Neural crest cell (in vitro differentiated cells): Measurements from ENCODE around the gene KLKB1. TPM values are rescaled to one million over a fixed set of nuclear protein-coding genes. Genes with fewer than 3 reads are reported as not detected.

Experiments used
- DNase-seq: peaks from one replicate; pipeline ENCODE4 v3.0.0; 2021; ENCODE audit warnings: low read depth, mixed read lengths, low spot score
- H3K27ac Mint-ChIP-seq: one replicate; pipeline ENCODE4 v1.8.0; 2021; ENCODE audit warnings: mild to moderate bottlenecking, mixed read lengths; ENCODE audit not compliant: unreplicated experiment
- H3K27me3 Mint-ChIP-seq: 2 replicates; pipeline ENCODE4 v1.8.0; 2021; ENCODE audit warnings: low read depth, mild to moderate bottlenecking, mixed read lengths
- H3K36me3 Mint-ChIP-seq: 2 replicates; pipeline ENCODE4 v1.8.0; 2021; ENCODE audit warnings: low read depth, mild to moderate bottlenecking, mixed read lengths
- H3K4me1 Mint-ChIP-seq: 2 replicates; pipeline ENCODE4 v1.8.0; 2021; ENCODE audit warnings: mixed read lengths
- H3K4me3 Mint-ChIP-seq: one replicate; pipeline ENCODE4 v1.8.0; 2021; ENCODE audit warnings: mild to moderate bottlenecking, mixed read lengths
- H3K9me3 Mint-ChIP-seq: 2 replicates; pipeline ENCODE4 v1.8.0; 2021; ENCODE audit warnings: mixed read lengths
- total RNA-seq: library from RNA; stranded (reverse); gene quantifications from 2 replicates; pipeline ENCODE4 v1.2.1, GENCODE V29; 2021
- TF ChIP-seq, protein P1 (sequence below): fragments of 200-600 bp; sonication (generic); conservative IDR thresholded peaks from 2 replicates; pipeline ENCODE4 v1.5.0; 2021; ENCODE audit warnings: antibody characterized with exemption, mild to moderate bottlenecking

Gene KLKB1
- total RNA-seq, 1 donor from 2014 or later = 0.49 TPM

DNA sequence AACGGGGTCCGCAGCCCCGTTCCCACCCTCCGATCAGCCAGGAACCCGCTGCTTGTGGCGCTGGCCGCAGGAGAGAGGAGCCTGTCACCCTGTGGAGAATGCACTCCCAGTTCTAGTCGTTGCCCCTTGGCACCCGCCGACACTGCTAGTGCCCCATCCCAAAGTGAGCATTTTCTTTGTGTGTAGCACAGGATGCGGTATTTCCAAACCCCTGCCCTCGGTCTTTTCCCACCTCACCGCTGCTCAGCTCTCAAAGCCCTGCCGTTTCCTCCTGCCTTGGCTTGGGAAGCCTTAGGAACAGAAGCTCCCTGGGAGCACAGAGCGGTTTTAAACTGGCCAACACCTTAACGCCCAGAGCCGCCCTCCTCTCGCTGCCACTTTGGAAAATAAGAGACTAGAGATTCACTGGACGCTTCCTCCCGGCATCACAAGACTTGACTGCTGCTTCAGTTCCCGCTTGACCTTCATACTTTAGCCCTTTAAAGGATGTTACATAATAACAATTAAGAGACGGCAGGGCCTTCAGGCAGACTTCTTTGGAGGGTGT lies 35.2 kb upstream of the KLKB1 start:
- no peak for DNase-seq
- H3K27me3 Mint-ChIP-seq = no peaks in the 10 kb centered on the region
- H3K27ac Mint-ChIP-seq = peak overlapping the region; percentile 92
- H3K36me3 Mint-ChIP-seq = peaks cover 13% of the 10 kb centered on the region
- peaks cover 35% of the 10 kb centered on the region for H3K4me1 Mint-ChIP-seq
- no peaks in the 10 kb centered on the region for H3K9me3 Mint-ChIP-seq
- TF ChIP-seq, protein P1, sequence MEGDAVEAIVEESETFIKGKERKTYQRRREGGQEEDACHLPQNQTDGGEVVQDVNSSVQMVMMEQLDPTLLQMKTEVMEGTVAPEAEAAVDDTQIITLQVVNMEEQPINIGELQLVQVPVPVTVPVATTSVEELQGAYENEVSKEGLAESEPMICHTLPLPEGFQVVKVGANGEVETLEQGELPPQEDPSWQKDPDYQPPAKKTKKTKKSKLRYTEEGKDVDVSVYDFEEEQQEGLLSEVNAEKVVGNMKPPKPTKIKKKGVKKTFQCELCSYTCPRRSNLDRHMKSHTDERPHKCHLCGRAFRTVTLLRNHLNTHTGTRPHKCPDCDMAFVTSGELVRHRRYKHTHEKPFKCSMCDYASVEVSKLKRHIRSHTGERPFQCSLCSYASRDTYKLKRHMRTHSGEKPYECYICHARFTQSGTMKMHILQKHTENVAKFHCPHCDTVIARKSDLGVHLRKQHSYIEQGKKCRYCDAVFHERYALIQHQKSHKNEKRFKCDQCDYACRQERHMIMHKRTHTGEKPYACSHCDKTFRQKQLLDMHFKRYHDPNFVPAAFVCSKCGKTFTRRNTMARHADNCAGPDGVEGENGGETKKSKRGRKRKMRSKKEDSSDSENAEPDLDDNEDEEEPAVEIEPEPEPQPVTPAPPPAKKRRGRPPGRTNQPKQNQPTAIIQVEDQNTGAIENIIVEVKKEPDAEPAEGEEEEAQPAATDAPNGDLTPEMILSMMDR = no peak
- H3K4me3 Mint-ChIP-seq = peak overlapping the region; percentile 100

DNA sequence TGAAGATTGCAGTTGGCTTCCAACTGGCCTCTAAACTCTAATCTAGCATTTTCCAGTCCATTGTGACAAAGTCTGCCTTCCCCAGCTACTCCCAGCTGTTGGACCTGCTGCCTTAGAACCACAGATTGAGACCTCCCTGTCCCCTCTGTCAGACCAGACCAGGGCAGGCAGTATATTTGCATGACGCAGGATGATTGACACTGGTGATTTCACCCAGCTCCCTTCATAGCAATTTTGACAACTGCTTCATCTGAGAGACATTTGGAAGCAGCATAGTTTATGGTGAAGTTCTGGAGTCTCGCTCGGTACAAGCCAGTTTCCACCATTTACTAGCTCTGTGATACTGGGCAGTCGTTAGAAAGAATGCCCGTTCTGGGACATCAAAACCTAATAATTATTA lies 33.5 kb upstream of the KLKB1 start:
- Mint-ChIP-seq H3K27ac (no peak overlapping the region), H3K9me3 (no peaks in the 10 kb centered on the region), H3K36me3 (peaks cover 14% of the 10 kb centered on the region), H3K4me1 (peaks cover 35% of the 10 kb centered on the region), H3K27me3 (no peaks in the 10 kb centered on the region), H3K4me3 (peak overlapping the region; percentile 100)
- TF ChIP-seq, protein P1 = no peak
- no peak for DNase-seq

DNA sequence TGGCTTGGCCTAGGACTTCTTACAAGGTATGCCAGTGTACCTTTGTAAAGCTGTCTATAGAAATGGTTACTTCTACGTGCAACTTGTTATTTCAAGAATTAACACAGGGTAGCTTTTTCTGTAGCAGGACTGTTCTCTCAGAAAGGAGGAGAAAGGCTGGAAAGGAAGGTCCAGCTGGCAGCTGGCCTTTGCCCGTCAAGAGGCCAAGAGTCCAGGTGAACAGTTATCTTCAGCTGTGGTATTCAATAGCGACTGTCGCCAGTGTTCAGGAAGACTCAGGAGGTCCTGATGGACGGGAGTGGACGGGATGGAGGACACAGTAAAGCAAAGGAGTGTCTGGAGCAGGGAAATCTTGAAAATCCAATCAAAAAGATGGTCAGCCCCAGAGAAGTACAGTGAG lies 31.2 kb upstream of the KLKB1 start:
- Mint-ChIP-seq H3K9me3 (no peaks in the 10 kb centered on the region), H3K27ac (no peak overlapping the region), H3K4me1 (peaks cover 24% of the 10 kb centered on the region), H3K36me3 (peaks cover 14% of the 10 kb centered on the region), H3K4me3 (peak overlapping the region; percentile 13), H3K27me3 (no peaks in the 10 kb centered on the region)
- no peak for DNase-seq
- TF ChIP-seq, protein P1 = no peak

DNA sequence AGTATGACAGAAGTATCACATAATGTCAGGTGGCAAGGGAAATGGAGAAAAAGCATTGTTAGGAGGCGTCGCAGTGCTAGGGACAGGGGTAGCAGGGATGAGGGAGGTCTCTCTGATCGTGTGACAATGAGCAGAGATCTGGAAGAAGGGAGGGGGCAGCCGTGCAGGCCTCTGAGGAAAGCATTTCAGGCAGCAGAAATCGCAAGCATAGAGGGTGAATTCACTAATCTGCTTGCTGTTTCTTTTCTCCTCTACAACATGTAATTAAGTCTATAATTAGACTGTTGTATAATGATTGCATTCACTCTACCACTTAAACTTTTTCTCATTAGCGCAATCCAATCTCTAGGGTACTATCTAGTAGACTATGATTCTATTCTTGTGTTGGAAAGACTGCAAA lies 26.8 kb upstream of the KLKB1 start:
- Mint-ChIP-seq H3K27me3 (no peaks in the 10 kb centered on the region), H3K4me3 (no peak overlapping the region), H3K4me1 (peaks cover 4% of the 10 kb centered on the region), H3K36me3 (peaks cover 16% of the 10 kb centered on the region), H3K27ac (peak overlapping the region; percentile 51), H3K9me3 (no peaks in the 10 kb centered on the region)
- TF ChIP-seq, protein P1 = no peak
- no peak for DNase-seq

DNA sequence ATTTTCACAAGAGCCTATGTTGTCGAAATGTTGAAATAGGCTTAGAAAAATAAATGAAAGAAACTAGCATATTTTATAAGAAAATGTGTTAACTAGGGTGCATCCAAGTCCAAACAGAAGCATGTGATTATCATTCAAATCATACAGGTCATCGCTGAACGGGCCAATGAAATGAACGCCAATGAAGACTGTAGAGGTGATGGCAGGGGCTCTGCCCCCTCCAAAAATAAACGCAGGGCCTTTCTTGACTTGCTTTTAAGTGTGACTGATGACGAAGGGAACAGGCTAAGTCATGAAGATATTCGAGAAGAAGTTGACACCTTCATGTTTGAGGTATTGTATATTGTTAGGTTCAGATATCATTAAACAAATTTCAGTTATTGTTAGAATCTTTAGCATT lies 26.3 kb upstream of the KLKB1 start:
- no peak overlapping the region for H3K4me3 Mint-ChIP-seq
- H3K27me3 Mint-ChIP-seq = no peaks in the 10 kb centered on the region
- no peaks in the 10 kb centered on the region for H3K9me3 Mint-ChIP-seq
- H3K27ac Mint-ChIP-seq = no peak overlapping the region
- peaks cover 13% of the 10 kb centered on the region for H3K36me3 Mint-ChIP-seq
- DNase-seq = no peak
- peaks cover 4% of the 10 kb centered on the region for H3K4me1 Mint-ChIP-seq
- TF ChIP-seq, protein P1 = no peak
